HG03135 (cell line): Measurements from ENCODE around the gene PTPRD.

Source experiments
- ATAC-seq: cut with Tn5 transposase; IDR thresholded peaks from one replicate; pipeline ENCODE4 v1.9.1; 2021; ENCODE audit warnings: mild to moderate bottlenecking, moderate library complexity; ENCODE audit not compliant: unreplicated experiment

Gene PTPRD

GRCh38 chr9:8391566-8391965 lies 2221.2 kb downstream of the PTPRD start:
- no peak for ATAC-seq

- ATAC-seq, result no peak
Observed at GRCh38 chr9:8391132-8391531, 2221.7 kb downstream of the PTPRD start.

- no peak for ATAC-seq
Observed at GRCh38 chr9:8390571-8390970, 2222.2 kb downstream of the PTPRD start.

- no peak for ATAC-seq
Observed at GRCh38 chr9:8389531-8389930, 2223.3 kb downstream of the PTPRD start.

GRCh38 chr9:8388132-8388531 lies 2224.7 kb downstream of the PTPRD start:
- ATAC-seq, result no peak

- no peak for ATAC-seq
Observed at GRCh38 chr9:8384091-8384490, 2228.7 kb downstream of the PTPRD start.

- ATAC-seq, result no peak
Observed at GRCh38 chr9:8382777-8383527, 2229.8 kb downstream of the PTPRD start.

GRCh38 chr9:8382266-8382665 lies 2230.5 kb downstream of the PTPRD start:
- ATAC-seq, result no peak

GRCh38 chr9:8381601-8382000 lies 2231.2 kb downstream of the PTPRD start:
- no peak for ATAC-seq

- ATAC-seq, result no peak
Observed at GRCh38 chr9:8374471-8374870, 2238.3 kb downstream of the PTPRD start.

GRCh38 chr9:8371686-8372085 lies 2241.1 kb downstream of the PTPRD start:
- ATAC-seq, result no peak

GRCh38 chr9:8366161-8366926 lies 2246.5 kb downstream of the PTPRD start:
- no peak for ATAC-seq

- no peak for ATAC-seq
Observed at GRCh38 chr9:8365466-8366160, 2247.2 kb downstream of the PTPRD start.

GRCh38 chr9:8365029-8365428 lies 2247.8 kb downstream of the PTPRD start:
- peak; percentile 48 for ATAC-seq

GRCh38 chr9:8364026-8364752 lies 2248.6 kb downstream of the PTPRD start:
- no peak for ATAC-seq

- peak; percentile 50 for ATAC-seq
Observed at GRCh38 chr9:8362250-8362649, 2250.6 kb downstream of the PTPRD start.

GRCh38 chr9:8361364-8361763 lies 2251.4 kb downstream of the PTPRD start:
- no peak for ATAC-seq

GRCh38 chr9:8356406-8356805 lies 2256.4 kb downstream of the PTPRD start:
- ATAC-seq, result no peak

- no peak for ATAC-seq
Observed at GRCh38 chr9:8351436-8351835, 2261.4 kb downstream of the PTPRD start.

- ATAC-seq, result no peak
Observed at GRCh38 chr9:8349901-8350300, 2262.9 kb downstream of the PTPRD start.

GRCh38 chr9:8349376-8349775 lies 2263.4 kb downstream of the PTPRD start:
- ATAC-seq, result no peak
